ENCODE results near the gene UGT1A6. TPM values are rescaled to one million over a fixed set of nuclear protein-coding genes. Genes with fewer than 3 reads are reported as not detected.
"Not testable (repeated sequence)": the region's sequence is repeated elsewhere in the genome, so short reads cannot be mapped to it uniquely, and the experiment has no call there.

UGT1A6 gene
- not detected for total RNA-seq

- intact Hi-C loops (cut with DNase I, micrococcal nuclease): no loop called here
- POLR2A ChIA-PET: no interaction called here
- H3K9me3 Mint-ChIP-seq (ENCODE audit: low read depth): no peaks in the 10 kb centered on the region
- no peaks in the 10 kb centered on the region for H3K4me1 Mint-ChIP-seq
- H3K36me3 Mint-ChIP-seq (ENCODE audit: low read depth): no peaks in the 10 kb centered on the region
- H3K27me3 Mint-ChIP-seq: no peaks in the 10 kb centered on the region
- DNase-seq (no peak), ATAC-seq (no peak)
- H3K27ac Mint-ChIP-seq: no peak within 1 kb of the TSS
- no peak within 1 kb of the TSS for H3K4me3 Mint-ChIP-seq
- CTCF ChIA-PET: interaction anchor here (0.5 to 0.6 kb wide), 2 partner anchors 58 to 237 kb away, joined by 3 to 4 read pairs; no protein-coding TSS in a partner anchor
These were observed at the start of gene UGT1A6 for GRCh38 chr2:233692648-233693047. TSS of gene UGT1A6 (plus strand) at chr2:233692890. CDS start at chr2:233693005, 115 bp downstream.

GRCh38 chr2:233643128-233643527, 49.6 kb upstream of the UGT1A6 start:
- Mint-ChIP-seq H3K4me1 (peaks cover 11% of the 10 kb centered on the region), H3K9me3 (ENCODE audit: low read depth) (peaks cover 22% of the 10 kb centered on the region), H3K27me3 (peaks cover 6% of the 10 kb centered on the region), H3K36me3 (ENCODE audit: low read depth) (peaks cover 3% of the 10 kb centered on the region), H3K27ac (no peak overlapping the region), H3K4me3 (no peak overlapping the region)
- ChIA-PET POLR2A (no interaction called here), CTCF (interaction anchor here (0.6 kb wide), 1 partner anchor 495 kb away, joined by 5 read pairs; no protein-coding TSS in a partner anchor)
- ATAC-seq (no peak), DNase-seq (no peak)
- intact Hi-C loops (cut with DNase I, micrococcal nuclease): no loop called here

GRCh38 chr2:233646033-233646432, 46.7 kb upstream of the UGT1A6 start:
- CTCF ChIA-PET: interaction anchor here (0.7 kb wide), 2 partner anchors 612 to 1697 kb away, joined by 3 read pairs; no protein-coding TSS in a partner anchor

GRCh38 chr2:233650981-233651380, 41.7 kb upstream of the UGT1A6 start:
- ChIA-PET CTCF (no interaction called here), POLR2A (no interaction called here)
- DNase-seq (no peak), ATAC-seq (no peak)
- Mint-ChIP-seq H3K4me1 (no peaks in the 10 kb centered on the region), H3K9me3 (ENCODE audit: low read depth) (peaks cover 14% of the 10 kb centered on the region), H3K27ac (no peak overlapping the region), H3K36me3 (ENCODE audit: low read depth) (peaks cover 3% of the 10 kb centered on the region), H3K27me3 (peaks cover 10% of the 10 kb centered on the region), H3K4me3 (no peak overlapping the region)
- intact Hi-C loops (cut with DNase I, micrococcal nuclease): no loop called here

More at GRCh38 chr2:233646033-233646432, 46.7 kb upstream of the UGT1A6 start:
- H3K4me3 Mint-ChIP-seq; POLR2A ChIA-PET; intact Hi-C loops (cut with DNase I, micrococcal nuclease); H3K4me1 Mint-ChIP-seq; DNase-seq; H3K27me3 Mint-ChIP-seq; H3K36me3 Mint-ChIP-seq (ENCODE audit: low read depth); H3K27ac Mint-ChIP-seq; ATAC-seq: not testable (repeated sequence)
- peaks cover 22% of the 10 kb centered on the region for H3K9me3 Mint-ChIP-seq (ENCODE audit: low read depth)

- CTCF ChIA-PET: interaction anchor here (0.7 kb wide), 1 partner anchor 62 kb away, joined by 3 read pairs; the partner anchor contains the start of gene UGT1A5
- Mint-ChIP-seq H3K27ac (no peak overlapping the region), H3K27me3 (peaks cover 10% of the 10 kb centered on the region), H3K4me3 (no peak overlapping the region), H3K9me3 (ENCODE audit: low read depth) (peaks cover 12% of the 10 kb centered on the region), H3K4me1 (no peaks in the 10 kb centered on the region), H3K36me3 (ENCODE audit: low read depth) (peaks cover 3% of the 10 kb centered on the region)
- POLR2A ChIA-PET: no interaction called here
- DNase-seq (no peak), ATAC-seq (no peak)
- intact Hi-C loops (cut with DNase I, micrococcal nuclease): no loop called here
These were observed 41.3 kb upstream of the UGT1A6 start for GRCh38 chr2:233651430-233651829.

- H3K36me3 Mint-ChIP-seq (ENCODE audit: low read depth): no peaks in the 10 kb centered on the region
- intact Hi-C loops (cut with DNase I, micrococcal nuclease): no loop called here
- peaks cover 12% of the 10 kb centered on the region for H3K27me3 Mint-ChIP-seq
- no peak overlapping the region for H3K4me3 Mint-ChIP-seq
- no peaks in the 10 kb centered on the region for H3K4me1 Mint-ChIP-seq
- no peaks in the 10 kb centered on the region for H3K9me3 Mint-ChIP-seq (ENCODE audit: low read depth)
- CTCF ChIA-PET: interaction anchor here (1.0 to 1.2 kb wide), 2 partner anchors 13 to 1065 kb away, joined by 3 read pairs; no protein-coding TSS in a partner anchor
- POLR2A ChIA-PET: no interaction called here
- ATAC-seq (no peak), DNase-seq (no peak)
- H3K27ac Mint-ChIP-seq: no peak overlapping the region
These were observed 38.2 kb upstream of the UGT1A6 start for GRCh38 chr2:233654501-233654900.

GRCh38 chr2:233655043-233655442, 37.6 kb upstream of the UGT1A6 start:
- H3K27me3 Mint-ChIP-seq: peaks cover 15% of the 10 kb centered on the region
- no peaks in the 10 kb centered on the region for H3K36me3 Mint-ChIP-seq (ENCODE audit: low read depth)
- no peak for ATAC-seq
- H3K27ac Mint-ChIP-seq: no peak overlapping the region
- POLR2A ChIA-PET: no interaction called here
- H3K9me3 Mint-ChIP-seq (ENCODE audit: low read depth): no peaks in the 10 kb centered on the region
- no peaks in the 10 kb centered on the region for H3K4me1 Mint-ChIP-seq
- H3K4me3 Mint-ChIP-seq: no peak overlapping the region
- DNase-seq: no peak
- intact Hi-C loops (cut with DNase I, micrococcal nuclease): no loop called here
- CTCF ChIA-PET: interaction anchor here (1.2 kb wide), 1 partner anchor 1064 kb away, joined by 3 read pairs; no protein-coding TSS in a partner anchor

GRCh38 chr2:233655943-233656342, 36.7 kb upstream of the UGT1A6 start:
- ATAC-seq; CTCF ChIA-PET; H3K36me3 Mint-ChIP-seq (ENCODE audit: low read depth); DNase-seq; H3K4me1 Mint-ChIP-seq; H3K4me3 Mint-ChIP-seq; H3K9me3 Mint-ChIP-seq (ENCODE audit: low read depth); POLR2A ChIA-PET; H3K27ac Mint-ChIP-seq; intact Hi-C loops (cut with DNase I, micrococcal nuclease): not testable (repeated sequence)
- peaks cover 15% of the 10 kb centered on the region for H3K27me3 Mint-ChIP-seq

GRCh38 chr2:233656443-233656842, 36.2 kb upstream of the UGT1A6 start:
- H3K27me3 Mint-ChIP-seq: peaks cover 18% of the 10 kb centered on the region
- H3K9me3 Mint-ChIP-seq (ENCODE audit: low read depth): no peaks in the 10 kb centered on the region
- CTCF ChIA-PET: no interaction called here
- DNase-seq (peak; percentile 16), ATAC-seq (no peak)
- POLR2A ChIA-PET: no interaction called here
- H3K4me1 Mint-ChIP-seq: no peaks in the 10 kb centered on the region
- no peak overlapping the region for H3K27ac Mint-ChIP-seq
- no peaks in the 10 kb centered on the region for H3K36me3 Mint-ChIP-seq (ENCODE audit: low read depth)
- H3K4me3 Mint-ChIP-seq: no peak overlapping the region
- intact Hi-C loops (cut with DNase I, micrococcal nuclease): no loop called here

GRCh38 chr2:233658610-233659009, 34.1 kb upstream of the UGT1A6 start:
- no peak overlapping the region for H3K4me3 Mint-ChIP-seq

GRCh38 chr2:233663911-233664310, 28.8 kb upstream of the UGT1A6 start:
- no peaks in the 10 kb centered on the region for H3K36me3 Mint-ChIP-seq (ENCODE audit: low read depth)
- H3K9me3 Mint-ChIP-seq (ENCODE audit: low read depth): peaks cover 8% of the 10 kb centered on the region
- intact Hi-C loops (cut with DNase I, micrococcal nuclease): no loop called here
- CTCF ChIA-PET: no interaction called here
- DNase-seq: no peak
- no peak overlapping the region for H3K27ac Mint-ChIP-seq
- no peaks in the 10 kb centered on the region for H3K4me1 Mint-ChIP-seq
- POLR2A ChIA-PET: no interaction called here
- peaks cover 20% of the 10 kb centered on the region for H3K27me3 Mint-ChIP-seq
- no peak for ATAC-seq
- no peak overlapping the region for H3K4me3 Mint-ChIP-seq

More at GRCh38 chr2:233658610-233659009, 34.1 kb upstream of the UGT1A6 start:
- no peaks in the 10 kb centered on the region for H3K4me1 Mint-ChIP-seq
- ChIA-PET CTCF (no interaction called here), POLR2A (no interaction called here)
- H3K9me3 Mint-ChIP-seq (ENCODE audit: low read depth): no peaks in the 10 kb centered on the region
- intact Hi-C loops (cut with DNase I, micrococcal nuclease): no loop called here
- ATAC-seq (no peak), DNase-seq (no peak)
- H3K36me3 Mint-ChIP-seq (ENCODE audit: low read depth): no peaks in the 10 kb centered on the region
- H3K27me3 Mint-ChIP-seq: peaks cover 25% of the 10 kb centered on the region
- no peak overlapping the region for H3K27ac Mint-ChIP-seq

- Mint-ChIP-seq H3K4me3 (no peak overlapping the region), H3K9me3 (ENCODE audit: low read depth) (peaks cover 8% of the 10 kb centered on the region), H3K27me3 (peaks cover 13% of the 10 kb centered on the region), H3K4me1 (no peaks in the 10 kb centered on the region), H3K27ac (no peak overlapping the region), H3K36me3 (ENCODE audit: low read depth) (no peaks in the 10 kb centered on the region)
- ChIA-PET POLR2A (no interaction called here), CTCF (no interaction called here)
- intact Hi-C loops (cut with DNase I, micrococcal nuclease): no loop called here
- ATAC-seq (no peak), DNase-seq (no peak)
These were observed 24.0 kb upstream of the UGT1A6 start for GRCh38 chr2:233668605-233669260.

Measured in activated CD4-positive, alpha-beta T cell treated with anti-CD3 and anti-CD28 coated beads for 36 hours (primary cell).